Measurements from ENCODE around the gene CAPZA1. TPM values are rescaled to one million over a fixed set of nuclear protein-coding genes. Genes with fewer than 3 reads are reported as not detected.

CAPZA1 gene
- total RNA-seq, 4 donors from 2014 or later, result 131 to 236 (median 159) TPM

GRCh38 chr1:112589766-112590165, 29.9 kb upstream of the CAPZA1 start:
- ATAC-seq (ENCODE audit: low FRiP score), result no peak
- TF ChIP-seq CTCF (IDR thresholded peaks at IDR 0.05), result no peak
- DNase-seq (ENCODE audit: low spot score), result no peak

GRCh38 chr1:112594208-112594876, 25.3 kb upstream of the CAPZA1 start:
- TF ChIP-seq CTCF (IDR thresholded peaks at IDR 0.05), result no peak

GRCh38 chr1:112599477-112599876, 20.2 kb upstream of the CAPZA1 start:
- no peak for TF ChIP-seq CTCF (IDR thresholded peaks at IDR 0.05)
- ATAC-seq (ENCODE audit: low FRiP score) (no peak), DNase-seq (ENCODE audit: low spot score) (no peak)

More at GRCh38 chr1:112594208-112594876, 25.3 kb upstream of the CAPZA1 start:
- no peak for DNase-seq (ENCODE audit: low spot score)
- no peak for ATAC-seq (ENCODE audit: low FRiP score)

- DNase-seq (ENCODE audit: low spot score), result no peak
- TF ChIP-seq CTCF (IDR thresholded peaks at IDR 0.05), result no peak
- no peak for ATAC-seq (ENCODE audit: low FRiP score)
Measured at GRCh38 chr1:112603012-112603411, 16.6 kb upstream of the CAPZA1 start.

- no peak for ATAC-seq (ENCODE audit: low FRiP score)
- no peak for TF ChIP-seq CTCF (IDR thresholded peaks at IDR 0.05)
- DNase-seq (ENCODE audit: low spot score), result no peak
Measured at GRCh38 chr1:112603541-112603940, 16.1 kb upstream of the CAPZA1 start.

- ATAC-seq (ENCODE audit: low FRiP score) (no peak), DNase-seq (ENCODE audit: low spot score) (no peak)
- no peak for TF ChIP-seq CTCF (IDR thresholded peaks at IDR 0.05)
Measured at GRCh38 chr1:112605633-112606327, 13.9 kb upstream of the CAPZA1 start.

All from omental fat pad (tissue), 4 donors.